Measurements from ENCODE around the gene SPAG6.

DNA sequence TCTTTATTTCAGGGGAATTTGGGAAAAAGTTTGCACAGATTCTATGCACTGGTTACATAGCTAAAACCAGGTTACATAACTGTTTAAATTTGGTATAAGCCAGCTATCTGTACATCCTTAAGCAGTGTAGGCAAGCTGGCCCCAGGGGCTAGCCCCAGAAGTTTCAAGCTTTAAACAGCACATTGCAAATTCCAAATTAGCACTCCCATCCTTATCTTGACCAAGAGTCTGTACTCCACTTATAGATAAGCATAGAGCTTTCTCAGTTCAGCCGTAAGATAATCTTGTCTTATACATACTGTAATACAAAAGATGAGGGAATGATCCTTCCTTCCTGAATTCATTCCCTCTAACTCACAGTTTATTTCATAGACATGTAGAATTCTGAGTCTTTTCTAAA lies 109.3 kb downstream of the SPAG6 start:
- TF ChIP-seq, protein P1, sequence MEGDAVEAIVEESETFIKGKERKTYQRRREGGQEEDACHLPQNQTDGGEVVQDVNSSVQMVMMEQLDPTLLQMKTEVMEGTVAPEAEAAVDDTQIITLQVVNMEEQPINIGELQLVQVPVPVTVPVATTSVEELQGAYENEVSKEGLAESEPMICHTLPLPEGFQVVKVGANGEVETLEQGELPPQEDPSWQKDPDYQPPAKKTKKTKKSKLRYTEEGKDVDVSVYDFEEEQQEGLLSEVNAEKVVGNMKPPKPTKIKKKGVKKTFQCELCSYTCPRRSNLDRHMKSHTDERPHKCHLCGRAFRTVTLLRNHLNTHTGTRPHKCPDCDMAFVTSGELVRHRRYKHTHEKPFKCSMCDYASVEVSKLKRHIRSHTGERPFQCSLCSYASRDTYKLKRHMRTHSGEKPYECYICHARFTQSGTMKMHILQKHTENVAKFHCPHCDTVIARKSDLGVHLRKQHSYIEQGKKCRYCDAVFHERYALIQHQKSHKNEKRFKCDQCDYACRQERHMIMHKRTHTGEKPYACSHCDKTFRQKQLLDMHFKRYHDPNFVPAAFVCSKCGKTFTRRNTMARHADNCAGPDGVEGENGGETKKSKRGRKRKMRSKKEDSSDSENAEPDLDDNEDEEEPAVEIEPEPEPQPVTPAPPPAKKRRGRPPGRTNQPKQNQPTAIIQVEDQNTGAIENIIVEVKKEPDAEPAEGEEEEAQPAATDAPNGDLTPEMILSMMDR (IDR thresholded peaks at IDR 0.05) = no peak
- TF ChIP-seq POLR2A (IDR thresholded peaks at IDR 0.05) (no peak), EP300 (IDR thresholded peaks at IDR 0.05) (no peak)

Data from upper lobe of left lung (tissue), 4 donors.